SH-SY5Y (cell line): ENCODE measurements around the gene STAG3.

Source experiments
- GATA2 ChIP-seq: IDR thresholded peaks from 2 replicates; pipeline ENCODE4 v1.6.1; 2011; ENCODE audit warnings: mild to moderate bottlenecking, low read depth, low read length
- GATA3 ChIP-seq: IDR thresholded peaks from 2 replicates; pipeline ENCODE4 v1.6.1; 2011; ENCODE audit warnings: low read depth, mild to moderate bottlenecking, low read length, moderate library complexity

DNA sequence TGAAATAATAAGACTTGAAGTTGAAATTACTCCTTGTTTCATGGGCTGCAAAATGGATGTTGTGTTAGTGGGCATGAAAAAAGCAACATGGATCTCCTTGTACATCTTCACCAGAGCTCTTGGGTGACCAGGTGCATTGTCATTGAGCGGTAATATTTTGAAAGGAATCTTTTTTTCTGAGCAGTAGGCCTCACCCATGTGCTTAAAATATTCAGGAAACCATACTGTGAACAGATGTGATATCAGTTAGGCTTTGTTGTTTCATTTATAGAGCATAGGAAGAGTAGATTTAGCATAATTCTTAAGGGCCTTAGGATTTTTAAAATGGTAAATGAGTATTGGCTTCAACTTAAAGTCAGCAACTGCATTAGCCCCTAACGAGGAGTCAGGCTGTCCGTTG lies 15.3 kb downstream of the STAG3 start:
- TF ChIP-seq GATA2 (no peak), GATA3 (no peak)
